ENCODE measurements around the gene AGTRAP.

AGTRAP gene

GRCh38 chr1:11752359-11753088 is 16.6 kb downstream of the AGTRAP start:
- Histone ChIP-seq H3K4me3 (ENCODE audit: insufficient read depth in 1 of 2, low read depth in 1 of 2, low read length in 2 of 2) (no peak overlapping the region), H4K91ac (ENCODE audit: low read length) (no peak overlapping the region), H2AK5ac (ENCODE audit: low read length, severe bottlenecking) (no peak overlapping the region), H3K4me2 (ENCODE audit: low read length, poor library complexity, severe bottlenecking) (no peak overlapping the region), H2BK15ac (ENCODE audit: low read depth, poor library complexity, severe bottlenecking) (peak overlapping the region; percentile 55), H2BK12ac (ENCODE audit: low read length in 2 of 2) (no peak overlapping the region), H3K9me3 (ENCODE audit: control insufficient read depth, low read length) (peaks cover 4% of the 10 kb centered on the region), H3K23ac (ENCODE audit: low read length in 2 of 2) (no peak overlapping the region), H3K4me1 (ENCODE audit: control insufficient read depth, insufficient read depth, low read depth, low read length) (peaks cover 4% of the 10 kb centered on the region), H3K9ac (ENCODE audit: low read length) (no peak overlapping the region), H3K18ac (ENCODE audit: low read depth in 1 of 2, low read length in 2 of 2) (no peak overlapping the region), H2BK5ac (ENCODE audit: low read depth, low read length, poor library complexity, severe bottlenecking) (no peak overlapping the region), H4K8ac (ENCODE audit: low read length) (peak overlapping the region; percentile 7), H3K79me1 (replicated peaks; ENCODE audit: low read length, poor library complexity, severe bottlenecking) (no peaks in the 10 kb centered on the region), H3K4ac (ENCODE audit: low read depth in 1 of 2, low read length in 2 of 2) (no peak overlapping the region), H3K27ac (ENCODE audit: low read length, poor library complexity, severe bottlenecking) (no peak overlapping the region), H3K36me3 (ENCODE audit: control insufficient read depth in 1 of 2, insufficient read depth in 2 of 2, low read depth in 1 of 2, low read length in 2 of 2) (peaks cover 31 to 38% of the 10 kb centered on the region in 2 experiments), H3K14ac (ENCODE audit: low read length in 2 of 2) (no peak overlapping the region), H2BK120ac (ENCODE audit: low read depth, low read length) (no peak overlapping the region), H3K27me3 (ENCODE audit: control insufficient read depth in 1 of 2, insufficient read depth in 1 of 2, low read length in 2 of 2) (peaks cover 0 to 27% of the 10 kb centered on the region in 2 experiments), H2AFZ (ENCODE audit: low read depth, low read length) (no peak overlapping the region)
- WGBS: 90% methylated on average over 12 of the region's 17 CpGs
- DNase-seq: no peak

DNA sequence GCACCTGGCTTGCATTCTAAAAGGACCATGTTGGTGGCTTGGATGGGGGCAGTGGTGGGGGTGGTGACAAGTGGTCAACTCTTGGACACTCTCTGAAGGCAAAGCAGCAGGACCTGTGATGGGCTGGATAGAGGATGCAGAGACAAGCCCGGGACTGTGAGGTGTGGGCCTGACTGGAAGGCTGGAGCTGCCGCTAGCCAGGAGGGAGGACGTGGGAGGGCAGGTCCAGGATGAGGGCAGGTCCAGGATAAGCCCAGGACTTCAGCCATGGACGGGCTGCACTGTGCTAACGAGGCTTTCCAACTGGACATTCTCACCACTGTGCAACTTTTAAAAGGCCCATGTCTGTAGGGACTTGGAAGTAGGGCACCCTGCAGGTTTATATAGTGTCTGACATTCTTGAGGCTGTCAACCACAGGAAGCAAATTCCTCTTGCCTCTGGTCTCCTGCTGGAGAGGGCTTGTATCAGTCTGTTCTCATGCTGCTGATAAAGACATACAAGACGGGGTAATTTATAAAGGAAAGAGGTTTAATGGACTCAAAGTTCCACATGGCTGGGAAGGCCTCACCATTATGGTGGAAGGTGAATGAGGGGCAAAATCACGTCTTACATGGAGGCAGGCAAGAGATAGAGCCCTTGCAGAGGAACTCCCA is 17.7 kb downstream of the AGTRAP start:
- H2AK5ac ChIP-seq (ENCODE audit: low read length, severe bottlenecking): no peak overlapping the region
- H3K27ac ChIP-seq (ENCODE audit: low read length, poor library complexity, severe bottlenecking): no peak overlapping the region
- H4K8ac ChIP-seq (ENCODE audit: low read length): no peak overlapping the region
- H3K14ac ChIP-seq (ENCODE audit: low read length in 2 of 2): peak overlapping the region in 1 of 2 experiments; percentile 36
- 79% methylated on average over 5 of the region's 7 CpGs for WGBS
- no peak overlapping the region for H3K23ac ChIP-seq (ENCODE audit: low read length in 2 of 2)
- peak; percentile 26 for DNase-seq
- H2BK120ac ChIP-seq (ENCODE audit: low read depth, low read length): no peak overlapping the region
- H3K36me3 ChIP-seq (ENCODE audit: control insufficient read depth in 1 of 2, insufficient read depth in 2 of 2, low read depth in 1 of 2, low read length in 2 of 2): peaks cover 25 to 27% of the 10 kb centered on the region in 2 experiments
- H3K9ac ChIP-seq (ENCODE audit: low read length): no peak overlapping the region
- peaks cover 4% of the 10 kb centered on the region for H3K4me1 ChIP-seq (ENCODE audit: control insufficient read depth, insufficient read depth, low read depth, low read length)
- no peak overlapping the region for H4K91ac ChIP-seq (ENCODE audit: low read length)
- no peak overlapping the region for H2BK12ac ChIP-seq (ENCODE audit: low read length in 2 of 2)
- H3K18ac ChIP-seq (ENCODE audit: low read depth in 1 of 2, low read length in 2 of 2): no peak overlapping the region
- no peaks in the 10 kb centered on the region for H3K79me1 ChIP-seq (replicated peaks; ENCODE audit: low read length, poor library complexity, severe bottlenecking)
- H3K4me2 ChIP-seq (ENCODE audit: low read length, poor library complexity, severe bottlenecking): no peak overlapping the region
- no peak overlapping the region for H2BK5ac ChIP-seq (ENCODE audit: low read depth, low read length, poor library complexity, severe bottlenecking)
- H2AFZ ChIP-seq (ENCODE audit: low read depth, low read length): no peak overlapping the region
- peaks cover 0 to 27% of the 10 kb centered on the region in 2 experiments for H3K27me3 ChIP-seq (ENCODE audit: control insufficient read depth in 1 of 2, insufficient read depth in 1 of 2, low read length in 2 of 2)
- H3K9me3 ChIP-seq (ENCODE audit: control insufficient read depth, low read length): peaks cover 4% of the 10 kb centered on the region
- H3K4me3 ChIP-seq (ENCODE audit: insufficient read depth in 1 of 2, low read depth in 1 of 2, low read length in 2 of 2): no peak overlapping the region
- H2BK15ac ChIP-seq (ENCODE audit: low read depth, poor library complexity, severe bottlenecking): no peak overlapping the region
- no peak overlapping the region for H3K4ac ChIP-seq (ENCODE audit: low read depth in 1 of 2, low read length in 2 of 2)

DNA sequence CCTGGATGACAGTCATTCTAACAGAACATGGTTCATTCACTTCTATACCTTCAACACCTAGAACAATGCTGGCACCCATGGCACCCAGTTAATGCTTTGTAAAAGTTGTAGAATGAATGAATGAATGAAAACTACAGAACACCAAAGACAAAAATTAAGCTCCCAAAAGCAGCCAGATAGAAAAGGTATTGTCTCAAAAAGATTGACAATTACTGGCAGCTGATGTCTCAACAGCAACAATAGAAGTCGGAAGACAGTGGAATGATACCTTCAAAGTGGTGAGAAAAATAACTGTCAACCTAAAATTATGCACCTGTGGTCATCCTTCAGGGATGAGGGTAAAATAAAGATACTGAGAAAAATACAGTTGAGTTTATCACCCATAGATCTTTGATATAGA is 21.1 kb downstream of the AGTRAP start:
- no peak overlapping the region for H2BK120ac ChIP-seq (ENCODE audit: low read depth, low read length)
- H3K27ac ChIP-seq (ENCODE audit: low read length, poor library complexity, severe bottlenecking): no peak overlapping the region
- H3K9ac ChIP-seq (ENCODE audit: low read length): no peak overlapping the region
- no peak for DNase-seq
- H3K4ac ChIP-seq (ENCODE audit: low read depth in 1 of 2, low read length in 2 of 2): no peak overlapping the region
- H3K36me3 ChIP-seq (ENCODE audit: control insufficient read depth in 1 of 2, insufficient read depth in 2 of 2, low read depth in 1 of 2, low read length in 2 of 2): peaks cover 0 to 2% of the 10 kb centered on the region in 2 experiments
- no peak overlapping the region for H4K8ac ChIP-seq (ENCODE audit: low read length)
- H2AK5ac ChIP-seq (ENCODE audit: low read length, severe bottlenecking): no peak overlapping the region
- no peak overlapping the region for H2AFZ ChIP-seq (ENCODE audit: low read depth, low read length)
- H2BK12ac ChIP-seq (ENCODE audit: low read length in 2 of 2): no peak overlapping the region
- peaks cover 4% of the 10 kb centered on the region for H3K9me3 ChIP-seq (ENCODE audit: control insufficient read depth, low read length)
- peaks cover 15 to 44% of the 10 kb centered on the region in 2 experiments for H3K27me3 ChIP-seq (ENCODE audit: control insufficient read depth in 1 of 2, insufficient read depth in 1 of 2, low read length in 2 of 2)
- no peak overlapping the region for H3K4me3 ChIP-seq (ENCODE audit: insufficient read depth in 1 of 2, low read depth in 1 of 2, low read length in 2 of 2)
- H3K23ac ChIP-seq (ENCODE audit: low read length in 2 of 2): no peak overlapping the region
- no peak overlapping the region for H3K14ac ChIP-seq (ENCODE audit: low read length in 2 of 2)
- H2BK5ac ChIP-seq (ENCODE audit: low read depth, low read length, poor library complexity, severe bottlenecking): no peak overlapping the region
- no peak overlapping the region for H4K91ac ChIP-seq (ENCODE audit: low read length)
- H3K4me2 ChIP-seq (ENCODE audit: low read length, poor library complexity, severe bottlenecking): no peak overlapping the region
- peaks cover 8% of the 10 kb centered on the region for H3K4me1 ChIP-seq (ENCODE audit: control insufficient read depth, insufficient read depth, low read depth, low read length)
- H3K79me1 ChIP-seq (replicated peaks; ENCODE audit: low read length, poor library complexity, severe bottlenecking): no peaks in the 10 kb centered on the region
- 79% methylated on average over 1 of the region's 1 CpG for WGBS
- no peak overlapping the region for H2BK15ac ChIP-seq (ENCODE audit: low read depth, poor library complexity, severe bottlenecking)
- no peak overlapping the region for H3K18ac ChIP-seq (ENCODE audit: low read depth in 1 of 2, low read length in 2 of 2)

DNA sequence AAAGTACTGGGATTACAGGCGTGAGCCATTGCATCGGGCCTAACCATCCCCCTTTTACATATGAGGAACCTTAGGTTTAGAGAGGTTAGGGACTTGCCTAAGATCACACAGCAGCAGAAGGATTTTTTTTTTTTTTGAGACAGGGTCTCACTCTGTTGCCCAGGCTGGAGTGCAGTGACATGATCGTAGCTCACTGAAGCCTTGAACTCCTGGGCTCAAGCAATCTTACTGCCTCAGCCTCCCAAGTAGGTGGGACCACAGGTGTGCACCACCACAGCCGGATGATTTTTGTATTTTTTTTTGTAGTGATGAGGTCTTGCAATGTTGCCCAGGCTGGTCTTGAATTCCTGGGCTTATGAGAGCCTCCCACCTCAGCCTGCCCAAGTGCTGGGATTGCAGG is 23.9 kb downstream of the AGTRAP start:
- peaks cover 4% of the 10 kb centered on the region for H3K9me3 ChIP-seq (ENCODE audit: control insufficient read depth, low read length)
- H2BK120ac ChIP-seq (ENCODE audit: low read depth, low read length): no peak overlapping the region
- no peak for DNase-seq
- no peak overlapping the region for H3K14ac ChIP-seq (ENCODE audit: low read length in 2 of 2)
- H2BK15ac ChIP-seq (ENCODE audit: low read depth, poor library complexity, severe bottlenecking): no peak overlapping the region
- no peak overlapping the region for H4K8ac ChIP-seq (ENCODE audit: low read length)
- no peak overlapping the region for H3K27ac ChIP-seq (ENCODE audit: low read length, poor library complexity, severe bottlenecking)
- no peak overlapping the region for H3K4me2 ChIP-seq (ENCODE audit: low read length, poor library complexity, severe bottlenecking)
- no peak overlapping the region for H3K23ac ChIP-seq (ENCODE audit: low read length in 2 of 2)
- H3K18ac ChIP-seq (ENCODE audit: low read depth in 1 of 2, low read length in 2 of 2): no peak overlapping the region
- H3K9ac ChIP-seq (ENCODE audit: low read length): no peak overlapping the region
- no peak overlapping the region for H4K91ac ChIP-seq (ENCODE audit: low read length)
- H3K36me3 ChIP-seq (ENCODE audit: control insufficient read depth in 1 of 2, insufficient read depth in 2 of 2, low read depth in 1 of 2, low read length in 2 of 2): peaks cover 0 to 2% of the 10 kb centered on the region in 2 experiments
- H3K4me3 ChIP-seq (ENCODE audit: insufficient read depth in 1 of 2, low read depth in 1 of 2, low read length in 2 of 2): no peak overlapping the region
- no peak overlapping the region for H2BK5ac ChIP-seq (ENCODE audit: low read depth, low read length, poor library complexity, severe bottlenecking)
- H3K27me3 ChIP-seq (ENCODE audit: control insufficient read depth in 1 of 2, insufficient read depth in 1 of 2, low read length in 2 of 2): peaks cover 25 to 49% of the 10 kb centered on the region in 2 experiments
- H3K79me1 ChIP-seq (replicated peaks; ENCODE audit: low read length, poor library complexity, severe bottlenecking): no peaks in the 10 kb centered on the region
- no peak overlapping the region for H2AFZ ChIP-seq (ENCODE audit: low read depth, low read length)
- no peak overlapping the region for H3K4ac ChIP-seq (ENCODE audit: low read depth in 1 of 2, low read length in 2 of 2)
- WGBS: 82% methylated on average over 2 of the region's 4 CpGs
- H3K4me1 ChIP-seq (ENCODE audit: control insufficient read depth, insufficient read depth, low read depth, low read length): peaks cover 5% of the 10 kb centered on the region
- no peak overlapping the region for H2BK12ac ChIP-seq (ENCODE audit: low read length in 2 of 2)
- H2AK5ac ChIP-seq (ENCODE audit: low read length, severe bottlenecking): no peak overlapping the region
